Transverse colon (tissue), 3 donors: Measurements from ENCODE around the gene CTSA.

ENCODE experiments used
- CTCF ChIP-seq, 5 experiments: fragments of 200-600 bp in 3 of 5; fragments of 450-650 bp in 2 of 5; sonication (generic) in 3 of 5; IDR thresholded peaks; 1 replicate in 2 of 5; 2 replicates in 3 of 5; pipeline ENCODE4 v1.5.1; 2016 to 2017; ENCODE audit warnings: antibody characterized with exemption in 5 of 5, inconsistent platforms in 3 of 5, mild to moderate bottlenecking in 2 of 5, moderate library complexity in 1 of 5
- EP300 ChIP-seq: sonication (generic); formaldehyde crosslinking; IDR thresholded peaks from one replicate; pipeline ENCODE4 v1.6.1; 2017; ENCODE audit warnings: antibody characterized with exemption, low read depth
- POLR2A ChIP-seq: fragments of 450-650 bp; IDR thresholded peaks from one replicate; pipeline ENCODE4 v1.6.1; 2016; ENCODE audit warnings: antibody characterized with exemption, mild to moderate bottlenecking, moderate library complexity

GRCh38 chr20:45841407-45842129 lies 49.6 kb upstream of the CTSA start:
- TF ChIP-seq POLR2A, result no peak
- TF ChIP-seq CTCF (IDR thresholded peaks at IDR 0.05), result no peak
- TF ChIP-seq EP300, result no peak
